Activated T-helper 17 cell treated with anti-CD3 and anti-CD28 coated beads, Interleukin-2, amount 50 U/mL, for 72 hours (primary cell): ENCODE results near the gene TF. TPM values are rescaled to one million over a fixed set of nuclear protein-coding genes. Genes with fewer than 3 reads are reported as not detected.

ENCODE experiments used
- ATAC-seq: fragments of 150-1000 bp; cut with Tn5 transposase; replicated peaks from 2 replicates; pipeline ENCODE4 v1.10.0; 2021; ENCODE audit warnings: mild to moderate bottlenecking, moderate library complexity
- H3K27ac Mint-ChIP-seq: one replicate; pipeline ENCODE4 v1.8.0; 2022; ENCODE audit warnings: mixed read lengths
- H3K27me3 Mint-ChIP-seq: one replicate; pipeline ENCODE4 v1.8.0; 2022; ENCODE audit warnings: mixed read lengths
- H3K36me3 Mint-ChIP-seq: one replicate; pipeline ENCODE4 v1.8.0; 2022; ENCODE audit warnings: low read depth, mild to moderate bottlenecking, mixed read lengths
- H3K4me1 Mint-ChIP-seq: one replicate; pipeline ENCODE4 v1.8.0; 2022; ENCODE audit warnings: mixed read lengths
- H3K4me3 Mint-ChIP-seq: one replicate; pipeline ENCODE4 v1.8.0; 2022; ENCODE audit warnings: mild to moderate bottlenecking, mixed read lengths
- H3K9me3 Mint-ChIP-seq: one replicate; pipeline ENCODE4 v1.8.0; 2022; ENCODE audit warnings: mixed read lengths
- total RNA-seq, 2 donors: library from RNA; stranded (reverse); gene quantifications; one replicate each; pipeline ENCODE4 v1.2.3, GENCODE V29; 2022

TF gene
- 1 to 10 TPM in 1 of 2 donors, under 1 TPM in 1; 0.50 to 1.9 TPM for total RNA-seq

- no peak for ATAC-seq
- Mint-ChIP-seq H3K27ac (no peak within 1 kb of the TSS), H3K36me3 (no peaks in the 10 kb centered on the region), H3K4me3 (no peak within 1 kb of the TSS), H3K9me3 (no peaks in the 10 kb centered on the region), H3K27me3 (peaks cover 39% of the 10 kb centered on the region), H3K4me1 (no peaks in the 10 kb centered on the region)
Observed at GRCh38 chr3:133745981-133746711, at the start of gene TF. Gene TF (plus strand): TSS chr3:133746393. CDS start chr3:133746441, 48 bp downstream.

GRCh38 chr3:133697960-133698359 lies 48.2 kb upstream of the TF start:
- H3K27me3 Mint-ChIP-seq = peaks cover 3% of the 10 kb centered on the region
- no peak overlapping the region for H3K27ac Mint-ChIP-seq
- H3K4me3 Mint-ChIP-seq = no peak overlapping the region
- no peaks in the 10 kb centered on the region for H3K4me1 Mint-ChIP-seq
- no peaks in the 10 kb centered on the region for H3K9me3 Mint-ChIP-seq
- H3K36me3 Mint-ChIP-seq = no peaks in the 10 kb centered on the region
- ATAC-seq = no peak

GRCh38 chr3:133699467-133699866 lies 46.7 kb upstream of the TF start:
- no peak for ATAC-seq
- Mint-ChIP-seq H3K4me1 (no peaks in the 10 kb centered on the region), H3K9me3 (no peaks in the 10 kb centered on the region), H3K36me3 (no peaks in the 10 kb centered on the region), H3K27ac (no peak overlapping the region), H3K4me3 (no peak overlapping the region), H3K27me3 (peaks cover 12% of the 10 kb centered on the region)

GRCh38 chr3:133699903-133700302 lies 46.3 kb upstream of the TF start:
- Mint-ChIP-seq H3K27ac (no peak overlapping the region), H3K27me3 (peaks cover 14% of the 10 kb centered on the region), H3K36me3 (no peaks in the 10 kb centered on the region), H3K4me1 (no peaks in the 10 kb centered on the region), H3K4me3 (no peak overlapping the region), H3K9me3 (no peaks in the 10 kb centered on the region)
- ATAC-seq = no peak

- ATAC-seq = no peak
- no peaks in the 10 kb centered on the region for H3K9me3 Mint-ChIP-seq
- no peaks in the 10 kb centered on the region for H3K36me3 Mint-ChIP-seq
- H3K27me3 Mint-ChIP-seq = peaks cover 16% of the 10 kb centered on the region
- H3K4me1 Mint-ChIP-seq = no peaks in the 10 kb centered on the region
- no peak overlapping the region for H3K4me3 Mint-ChIP-seq
- H3K27ac Mint-ChIP-seq = no peak overlapping the region
Observed at GRCh38 chr3:133700351-133700750, 45.8 kb upstream of the TF start.

- no peaks in the 10 kb centered on the region for H3K4me1 Mint-ChIP-seq
- no peak overlapping the region for H3K4me3 Mint-ChIP-seq
- H3K27me3 Mint-ChIP-seq = peaks cover 20% of the 10 kb centered on the region
- ATAC-seq = no peak
- no peak overlapping the region for H3K27ac Mint-ChIP-seq
- H3K9me3 Mint-ChIP-seq = no peaks in the 10 kb centered on the region
- H3K36me3 Mint-ChIP-seq = no peaks in the 10 kb centered on the region
Observed at GRCh38 chr3:133701435-133702358, 44.5 kb upstream of the TF start.

- no peak overlapping the region for H3K4me3 Mint-ChIP-seq
Observed at GRCh38 chr3:133703915-133704314, 42.3 kb upstream of the TF start.

GRCh38 chr3:133706033-133706432 lies 40.2 kb upstream of the TF start:
- ATAC-seq = no peak
- no peaks in the 10 kb centered on the region for H3K4me1 Mint-ChIP-seq
- no peaks in the 10 kb centered on the region for H3K9me3 Mint-ChIP-seq
- no peak overlapping the region for H3K27ac Mint-ChIP-seq
- H3K36me3 Mint-ChIP-seq = no peaks in the 10 kb centered on the region
- no peak overlapping the region for H3K4me3 Mint-ChIP-seq
- H3K27me3 Mint-ChIP-seq = peaks cover 28% of the 10 kb centered on the region

More at GRCh38 chr3:133703915-133704314, 42.3 kb upstream of the TF start:
- H3K27ac Mint-ChIP-seq = no peak overlapping the region
- peaks cover 28% of the 10 kb centered on the region for H3K27me3 Mint-ChIP-seq
- no peaks in the 10 kb centered on the region for H3K4me1 Mint-ChIP-seq
- ATAC-seq = no peak
- no peaks in the 10 kb centered on the region for H3K36me3 Mint-ChIP-seq
- H3K9me3 Mint-ChIP-seq = no peaks in the 10 kb centered on the region

- H3K36me3 Mint-ChIP-seq = no peaks in the 10 kb centered on the region
- no peaks in the 10 kb centered on the region for H3K9me3 Mint-ChIP-seq
- H3K4me3 Mint-ChIP-seq = no peak overlapping the region
Observed at GRCh38 chr3:133709139-133709750, 36.9 kb upstream of the TF start.

GRCh38 chr3:133711013-133711412 lies 35.2 kb upstream of the TF start:
- no peak overlapping the region for H3K27ac Mint-ChIP-seq
- no peak for ATAC-seq
- H3K9me3 Mint-ChIP-seq = no peaks in the 10 kb centered on the region
- H3K4me1 Mint-ChIP-seq = no peaks in the 10 kb centered on the region
- peaks cover 12% of the 10 kb centered on the region for H3K27me3 Mint-ChIP-seq
- no peaks in the 10 kb centered on the region for H3K36me3 Mint-ChIP-seq
- no peak overlapping the region for H3K4me3 Mint-ChIP-seq

More at GRCh38 chr3:133709139-133709750, 36.9 kb upstream of the TF start:
- no peak for ATAC-seq
- no peaks in the 10 kb centered on the region for H3K4me1 Mint-ChIP-seq
- no peak overlapping the region for H3K27ac Mint-ChIP-seq
- peaks cover 21% of the 10 kb centered on the region for H3K27me3 Mint-ChIP-seq

GRCh38 chr3:133712017-133712416 lies 34.2 kb upstream of the TF start:
- H3K9me3 Mint-ChIP-seq = no peaks in the 10 kb centered on the region
- H3K27ac Mint-ChIP-seq = no peak overlapping the region
- H3K27me3 Mint-ChIP-seq = peaks cover 8% of the 10 kb centered on the region
- no peak for ATAC-seq
- no peak overlapping the region for H3K4me3 Mint-ChIP-seq
- no peaks in the 10 kb centered on the region for H3K36me3 Mint-ChIP-seq
- H3K4me1 Mint-ChIP-seq = no peaks in the 10 kb centered on the region

GRCh38 chr3:133713347-133713746 lies 32.8 kb upstream of the TF start:
- no peaks in the 10 kb centered on the region for H3K36me3 Mint-ChIP-seq
- H3K27ac Mint-ChIP-seq = no peak overlapping the region
- ATAC-seq = no peak
- no peaks in the 10 kb centered on the region for H3K9me3 Mint-ChIP-seq
- peaks cover 4% of the 10 kb centered on the region for H3K27me3 Mint-ChIP-seq
- H3K4me1 Mint-ChIP-seq = no peaks in the 10 kb centered on the region
- no peak overlapping the region for H3K4me3 Mint-ChIP-seq

- H3K4me3 Mint-ChIP-seq = no peak overlapping the region
- no peak for ATAC-seq
- H3K4me1 Mint-ChIP-seq = no peaks in the 10 kb centered on the region
- peaks cover 7% of the 10 kb centered on the region for H3K27me3 Mint-ChIP-seq
- no peak overlapping the region for H3K27ac Mint-ChIP-seq
- peaks cover 7% of the 10 kb centered on the region for H3K9me3 Mint-ChIP-seq
- no peaks in the 10 kb centered on the region for H3K36me3 Mint-ChIP-seq
Observed at GRCh38 chr3:133717424-133717823, 28.8 kb upstream of the TF start.

GRCh38 chr3:133722935-133723334 lies 23.3 kb upstream of the TF start:
- Mint-ChIP-seq H3K9me3 (peaks cover 13% of the 10 kb centered on the region), H3K27me3 (peaks cover 8% of the 10 kb centered on the region), H3K4me3 (no peak overlapping the region), H3K4me1 (no peaks in the 10 kb centered on the region), H3K27ac (no peak overlapping the region), H3K36me3 (no peaks in the 10 kb centered on the region)
- no peak for ATAC-seq
